ENCODE data around the gene PAK1IP1. TPM values are rescaled to one million over a fixed set of nuclear protein-coding genes. Genes with fewer than 3 reads are reported as not detected.

The PAK1IP1 gene
- total and polyA plus RNA-seq, 5 donors from 2014 or later, result 6.0 to 14.4 (median 13.7) TPM

DNA sequence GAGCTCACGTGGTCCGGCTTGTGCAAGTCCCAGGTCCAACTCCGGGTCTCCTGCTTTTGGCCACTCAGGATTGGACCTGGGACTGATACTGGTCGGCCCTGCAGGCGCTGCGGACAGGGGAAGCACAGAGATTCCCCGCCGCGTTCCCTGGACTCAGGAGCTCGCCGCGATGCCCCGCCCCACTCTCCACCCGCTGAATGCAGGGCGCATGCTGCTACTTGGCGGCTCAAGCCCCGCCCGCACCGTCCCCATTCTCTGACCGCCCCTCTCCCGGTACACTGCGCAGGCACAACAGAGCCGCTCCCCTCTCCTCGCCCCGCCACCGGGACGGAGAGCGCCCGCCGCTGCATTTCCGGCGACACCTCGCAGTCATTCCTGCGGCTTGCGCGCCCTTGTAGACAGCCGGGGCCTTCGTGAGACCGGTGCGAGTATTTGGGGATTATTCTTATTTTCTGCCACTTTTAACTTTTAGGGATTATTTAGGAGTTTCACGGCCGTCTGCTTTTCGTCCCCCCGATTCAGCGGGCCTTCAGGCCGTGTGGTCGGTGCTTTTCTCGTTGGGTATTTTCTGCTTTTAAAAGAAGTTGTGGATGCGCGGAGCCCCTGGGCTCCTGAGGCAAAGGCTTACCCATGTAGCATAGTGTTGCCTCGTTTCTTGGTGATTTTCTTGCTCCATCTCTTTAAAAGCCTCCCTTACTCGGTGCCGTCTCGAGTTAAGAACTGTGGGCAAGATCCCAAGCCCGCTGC lies 28.2 kb downstream of the PAK1IP1 start, which contains the start of gene TMEM14C:
Gene TMEM14C, plus strand, starts transcription at position 251 of the 747 bp plus-strand sequence. CDS start 1,544 bp downstream, outside the sequence.
- Histone ChIP-seq H3K4me3 (ENCODE audit: low read depth, low read length) (peak within 1 kb of the TSS; percentile 83), H3K9me3 (ENCODE audit: control insufficient read depth in 2 of 2, low read length in 2 of 2) (no peaks in the 10 kb centered on the region), H3K4me1 (ENCODE audit: control insufficient read depth, insufficient read depth, low read length, poor library complexity, severe bottlenecking) (peaks cover 27% of the 10 kb centered on the region), H3K27me3 (ENCODE audit: control insufficient read depth, insufficient read depth, low read length) (no peaks in the 10 kb centered on the region), H3K36me3 (ENCODE audit: control insufficient read depth, insufficient read depth, low read length) (peaks cover 5% of the 10 kb centered on the region), H3K27ac (ENCODE audit: insufficient read depth, low read length, poor library complexity, severe bottlenecking) (peak within 1 kb of the TSS; percentile 76)
- peaks cover 0 to 9% (median 2%) of the 10 kb centered on the region in 7 donors for H3K9me3 Mint-ChIP-seq
- H3K36me3 Mint-ChIP-seq, result peaks cover 2% of the 10 kb centered on the region
- H3K27me3 Mint-ChIP-seq, result no peaks in the 10 kb centered on the region
- peak within 1 kb of the TSS; percentile 93 to 99 (median 94) for H3K4me3 Mint-ChIP-seq
- DNase-seq, result peak; percentile 57 to 88 (median 75)
- H3K27ac Mint-ChIP-seq, result peak within 1 kb of the TSS; percentile 93 to 99 (median 94)
- peak; percentile 71 to 76 for ATAC-seq (ENCODE audit: low read depth in 2 of 2)
- peaks cover 16 to 65% (median 47%) of the 10 kb centered on the region in 4 donors for H3K4me1 Mint-ChIP-seq

DNA sequence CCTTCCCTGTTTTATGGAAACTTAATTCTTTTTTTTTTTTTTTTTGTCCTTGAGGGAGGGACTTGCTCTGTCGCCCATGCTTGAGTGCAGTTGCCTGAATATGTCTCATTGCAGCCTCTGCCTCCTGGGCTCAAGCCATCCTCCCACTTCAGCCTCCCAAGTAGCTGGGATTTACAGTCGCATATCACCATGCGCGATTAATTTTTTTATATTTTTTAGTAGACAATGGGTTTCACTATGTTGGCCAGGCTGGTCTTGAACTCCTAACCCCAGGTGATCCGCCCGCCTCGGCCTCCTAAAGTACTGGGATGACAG lies 28.8 kb downstream of the PAK1IP1 start:
- Histone ChIP-seq H3K27ac (ENCODE audit: insufficient read depth, low read length, poor library complexity, severe bottlenecking) (peak overlapping the region; percentile 76), H3K4me1 (ENCODE audit: control insufficient read depth, insufficient read depth, low read length, poor library complexity, severe bottlenecking) (peaks cover 27% of the 10 kb centered on the region), H3K36me3 (ENCODE audit: control insufficient read depth, insufficient read depth, low read length) (peaks cover 9% of the 10 kb centered on the region), H3K4me3 (ENCODE audit: low read depth, low read length) (peak overlapping the region; percentile 83), H3K27me3 (ENCODE audit: control insufficient read depth, insufficient read depth, low read length) (no peaks in the 10 kb centered on the region), H3K9me3 (ENCODE audit: control insufficient read depth in 2 of 2, low read length in 2 of 2) (no peaks in the 10 kb centered on the region)
- DNase-seq, result no peak
- no peak for ATAC-seq (ENCODE audit: low read depth in 2 of 2)
- Mint-ChIP-seq H3K9me3 (peaks cover 0 to 9% (median 2%) of the 10 kb centered on the region in 7 donors), H3K27me3 (no peaks in the 10 kb centered on the region), H3K4me1 (peaks cover 19 to 65% (median 49%) of the 10 kb centered on the region in 4 donors), H3K4me3 (peak overlapping the region; percentile 93 to 99 (median 94)), H3K27ac (peak overlapping the region; percentile 93 to 99 (median 94)), H3K36me3 (peaks cover 6% of the 10 kb centered on the region)

DNA sequence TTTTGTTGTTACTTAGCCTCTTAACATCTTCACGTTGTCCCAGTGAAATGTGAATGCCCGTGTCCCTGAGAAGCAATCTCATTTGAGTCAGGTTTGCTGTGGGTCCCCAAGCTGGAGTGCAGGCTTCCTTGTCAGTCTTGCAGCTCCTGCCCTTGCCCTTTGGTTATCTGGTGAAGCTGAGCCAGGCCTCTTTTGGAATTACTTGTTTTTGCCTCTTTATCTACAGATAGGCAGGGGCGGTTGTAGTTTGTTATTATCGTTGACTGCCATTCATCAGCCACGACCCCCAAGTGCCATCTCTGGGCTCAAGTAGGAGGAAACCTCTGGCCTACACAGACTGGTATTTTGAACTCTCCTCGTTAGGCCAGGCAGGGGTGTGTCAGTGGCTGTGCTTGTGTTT lies 30.3 kb downstream of the PAK1IP1 start:
- Histone ChIP-seq H3K4me1 (ENCODE audit: control insufficient read depth, insufficient read depth, low read length, poor library complexity, severe bottlenecking) (peaks cover 22% of the 10 kb centered on the region), H3K27me3 (ENCODE audit: control insufficient read depth, insufficient read depth, low read length) (no peaks in the 10 kb centered on the region), H3K4me3 (ENCODE audit: low read depth, low read length) (no peak overlapping the region), H3K27ac (ENCODE audit: insufficient read depth, low read length, poor library complexity, severe bottlenecking) (no peak overlapping the region), H3K36me3 (ENCODE audit: control insufficient read depth, insufficient read depth, low read length) (peaks cover 9% of the 10 kb centered on the region), H3K9me3 (ENCODE audit: control insufficient read depth in 2 of 2, low read length in 2 of 2) (no peaks in the 10 kb centered on the region)
- Mint-ChIP-seq H3K4me3 (peak overlapping the region; percentile 57 to 93 (median 75)), H3K27ac (peak overlapping the region in 2 of 3 donors; percentile 35 to 69), H3K4me1 (peaks cover 16 to 58% (median 42%) of the 10 kb centered on the region in 4 donors), H3K9me3 (peaks cover 0 to 9% (median 0%) of the 10 kb centered on the region in 7 donors), H3K36me3 (peaks cover 6% of the 10 kb centered on the region), H3K27me3 (no peaks in the 10 kb centered on the region)
- DNase-seq, result no peak
- ATAC-seq (ENCODE audit: low read depth in 2 of 2), result no peak

DNA sequence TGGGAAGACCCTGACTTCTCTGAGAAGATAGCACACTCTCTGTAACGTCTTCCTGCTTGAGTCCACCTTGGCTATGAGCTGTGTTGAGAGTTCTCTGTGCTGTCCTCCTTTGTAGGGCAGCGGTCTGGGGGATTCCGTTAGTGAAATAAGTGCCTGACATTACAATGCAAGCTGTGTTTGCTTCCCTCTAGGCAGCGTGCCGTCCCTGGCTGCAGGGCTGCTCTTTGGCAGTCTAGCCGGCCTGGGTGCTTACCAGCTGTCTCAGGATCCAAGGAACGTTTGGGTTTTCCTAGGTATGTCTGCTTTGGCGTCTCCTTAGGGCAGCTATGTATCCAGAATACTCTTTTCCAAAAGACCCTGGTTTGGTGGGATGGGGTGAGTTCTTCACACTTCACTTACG lies 30.9 kb downstream of the PAK1IP1 start:
- H3K27ac ChIP-seq (ENCODE audit: insufficient read depth, low read length, poor library complexity, severe bottlenecking), result no peak overlapping the region
- Mint-ChIP-seq H3K27ac (peak overlapping the region; percentile 26 to 69 (median 35)), H3K4me1 (peaks cover 16 to 58% (median 44%) of the 10 kb centered on the region in 4 donors), H3K36me3 (peaks cover 13% of the 10 kb centered on the region), H3K4me3 (peak overlapping the region; percentile 57 to 93 (median 67)), H3K9me3 (peaks cover 0 to 9% (median 0%) of the 10 kb centered on the region in 7 donors), H3K27me3 (no peaks in the 10 kb centered on the region)
- no peaks in the 10 kb centered on the region for H3K9me3 ChIP-seq (ENCODE audit: control insufficient read depth in 2 of 2, low read length in 2 of 2)
- H3K36me3 ChIP-seq (ENCODE audit: control insufficient read depth, insufficient read depth, low read length), result peaks cover 15% of the 10 kb centered on the region
- H3K27me3 ChIP-seq (ENCODE audit: control insufficient read depth, insufficient read depth, low read length), result no peaks in the 10 kb centered on the region
- DNase-seq (no peak), ATAC-seq (ENCODE audit: low read depth in 2 of 2) (no peak)
- H3K4me3 ChIP-seq (ENCODE audit: low read depth, low read length), result no peak overlapping the region
- peaks cover 19% of the 10 kb centered on the region for H3K4me1 ChIP-seq (ENCODE audit: control insufficient read depth, insufficient read depth, low read length, poor library complexity, severe bottlenecking)

DNA sequence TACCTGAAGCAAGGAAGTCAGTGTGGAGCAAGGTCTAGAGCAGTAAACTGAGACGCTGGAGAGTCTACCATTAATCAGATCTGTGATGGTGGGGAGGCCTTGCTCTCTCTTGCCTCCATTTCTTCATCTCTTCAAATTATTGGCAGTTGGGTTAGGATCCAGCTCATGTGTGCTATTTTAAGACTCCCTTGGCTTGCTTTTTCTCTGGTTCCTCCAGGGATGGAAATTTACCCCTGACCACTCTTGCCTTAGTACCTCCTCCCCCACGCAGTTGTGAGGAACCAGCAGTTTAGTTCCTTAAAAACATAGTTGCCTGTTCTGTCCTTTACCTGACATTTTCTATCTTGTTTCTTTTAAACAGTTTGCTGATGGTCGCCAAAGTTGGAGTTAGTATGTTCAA lies 35.5 kb downstream of the PAK1IP1 start:
- ATAC-seq (ENCODE audit: low read depth in 2 of 2) (no peak), DNase-seq (no peak)
- Mint-ChIP-seq H3K27me3 (no peaks in the 10 kb centered on the region), H3K9me3 (peaks cover 0 to 2% (median 0%) of the 10 kb centered on the region in 7 donors), H3K4me1 (peaks cover 8 to 19% (median 14%) of the 10 kb centered on the region in 4 donors), H3K36me3 (peaks cover 28% of the 10 kb centered on the region), H3K27ac (no peak overlapping the region), H3K4me3 (no peak overlapping the region)
- H3K9me3 ChIP-seq (ENCODE audit: control insufficient read depth in 2 of 2, low read length in 2 of 2), result no peaks in the 10 kb centered on the region
- peaks cover 16% of the 10 kb centered on the region for H3K36me3 ChIP-seq (ENCODE audit: control insufficient read depth, insufficient read depth, low read length)
- H3K27me3 ChIP-seq (ENCODE audit: control insufficient read depth, insufficient read depth, low read length), result no peaks in the 10 kb centered on the region
- H3K27ac ChIP-seq (ENCODE audit: insufficient read depth, low read length, poor library complexity, severe bottlenecking), result no peak overlapping the region
- H3K4me3 ChIP-seq (ENCODE audit: low read depth, low read length), result no peak overlapping the region
- H3K4me1 ChIP-seq (ENCODE audit: control insufficient read depth, insufficient read depth, low read length, poor library complexity, severe bottlenecking), result no peaks in the 10 kb centered on the region

DNA sequence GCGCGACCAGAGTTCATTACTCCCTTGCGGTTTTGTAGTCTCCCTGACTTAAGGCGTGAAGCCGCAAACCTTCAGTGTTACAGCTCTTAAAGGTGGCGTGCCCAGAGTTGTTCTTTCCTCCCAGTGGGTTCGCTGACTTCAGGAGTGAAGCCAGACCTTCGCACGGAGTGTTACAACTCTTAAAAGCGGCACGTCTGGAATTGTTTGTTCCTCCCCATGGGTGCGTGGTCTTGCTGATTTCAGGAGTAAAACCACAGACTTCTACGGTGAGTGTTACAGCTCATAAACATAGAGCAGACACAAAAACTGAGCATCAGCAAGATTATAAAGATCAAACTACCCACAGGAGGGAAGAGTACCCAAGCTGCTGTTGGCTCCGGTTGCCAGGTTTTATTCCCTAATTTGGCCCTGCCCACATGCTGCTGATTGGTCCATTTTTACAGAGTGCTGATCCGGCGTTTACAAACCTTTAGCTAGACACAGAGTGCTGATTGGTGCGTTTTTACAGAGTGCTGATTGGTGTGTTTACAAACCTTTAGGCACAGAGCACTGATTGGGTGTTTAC lies 38.5 kb downstream of the PAK1IP1 start:
- Mint-ChIP-seq H3K36me3 (peaks cover 23% of the 10 kb centered on the region), H3K9me3 (no peaks in the 10 kb centered on the region), H3K4me3 (no peak overlapping the region), H3K27me3 (no peaks in the 10 kb centered on the region), H3K27ac (peak overlapping the region in 1 of 3 donors; percentile 56), H3K4me1 (peaks cover 0 to 8% (median under 1%) of the 10 kb centered on the region in 4 donors)
- Histone ChIP-seq H3K27me3 (ENCODE audit: control insufficient read depth, insufficient read depth, low read length) (no peaks in the 10 kb centered on the region), H3K9me3 (ENCODE audit: control insufficient read depth in 2 of 2, low read length in 2 of 2) (no peaks in the 10 kb centered on the region), H3K4me3 (ENCODE audit: low read depth, low read length) (no peak overlapping the region), H3K27ac (ENCODE audit: insufficient read depth, low read length, poor library complexity, severe bottlenecking) (no peak overlapping the region), H3K36me3 (ENCODE audit: control insufficient read depth, insufficient read depth, low read length) (peaks cover 9% of the 10 kb centered on the region), H3K4me1 (ENCODE audit: control insufficient read depth, insufficient read depth, low read length, poor library complexity, severe bottlenecking) (no peaks in the 10 kb centered on the region)
- no peak for ATAC-seq (ENCODE audit: low read depth in 2 of 2)
- no peak for DNase-seq

DNA sequence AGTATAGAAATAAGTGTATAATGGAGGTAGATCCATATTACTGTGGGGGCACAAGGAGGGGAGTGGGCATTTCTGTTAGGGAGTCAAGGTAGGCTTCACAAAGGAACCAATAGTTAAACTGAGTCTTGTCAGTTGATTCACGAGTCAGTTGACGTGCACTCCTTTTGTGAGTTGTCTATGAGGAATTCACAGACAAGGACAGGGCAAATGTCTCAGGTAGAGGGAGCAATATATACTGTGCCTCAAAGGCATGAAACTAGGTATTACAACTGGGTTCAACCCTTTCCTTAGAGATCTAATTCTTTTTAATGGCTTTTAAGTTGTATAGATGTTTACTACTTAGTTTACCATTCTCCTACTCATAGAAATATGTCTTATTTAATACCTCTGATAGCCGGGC lies 39.1 kb downstream of the PAK1IP1 start:
- H3K9me3 Mint-ChIP-seq, result no peaks in the 10 kb centered on the region
- Histone ChIP-seq H3K27me3 (ENCODE audit: control insufficient read depth, insufficient read depth, low read length) (no peaks in the 10 kb centered on the region), H3K36me3 (ENCODE audit: control insufficient read depth, insufficient read depth, low read length) (peaks cover 6% of the 10 kb centered on the region), H3K4me1 (ENCODE audit: control insufficient read depth, insufficient read depth, low read length, poor library complexity, severe bottlenecking) (no peaks in the 10 kb centered on the region), H3K9me3 (ENCODE audit: control insufficient read depth in 2 of 2, low read length in 2 of 2) (no peaks in the 10 kb centered on the region), H3K4me3 (ENCODE audit: low read depth, low read length) (no peak overlapping the region), H3K27ac (ENCODE audit: insufficient read depth, low read length, poor library complexity, severe bottlenecking) (no peak overlapping the region)
- no peak overlapping the region for H3K4me3 Mint-ChIP-seq
- H3K4me1 Mint-ChIP-seq, result peaks cover 0 to 7% (median 0%) of the 10 kb centered on the region in 4 donors
- H3K27ac Mint-ChIP-seq, result no peak overlapping the region
- DNase-seq, result no peak
- no peak for ATAC-seq (ENCODE audit: low read depth in 2 of 2)
- no peaks in the 10 kb centered on the region for H3K27me3 Mint-ChIP-seq
- H3K36me3 Mint-ChIP-seq, result peaks cover 21% of the 10 kb centered on the region
